Gastrocnemius medialis (tissue), 4 donors: ENCODE measurements around the gene WWOX. TPM values are rescaled to one million over a fixed set of nuclear protein-coding genes. Genes with fewer than 3 reads are reported as not detected.

Experiments
- ATAC-seq, 2 donors: fragments of 150-250 bp; one replicate each; pipeline ENCODE4 v1.9.1; 2016
- DNase-seq, 2 donors: peaks; one replicate each; pipeline ENCODE4 v3.0.0-alpha.2; 2019
- H3K27ac ChIP-seq, 4 donors: fragments of 200-600 bp; sonication (generic); 1 replicate in 1 of 4; 2 replicates in 3 of 4; pipeline ENCODE4 v1.5.1; 2016 to 2018; ENCODE audit warnings: mild to moderate bottlenecking in 2 of 4, moderate library complexity in 1 of 4
- H3K27me3 ChIP-seq, 3 donors: fragments of 200-600 bp; sonication (generic) in 2 of 3; 1 replicate in 1 of 3; 2 replicates in 2 of 3; pipeline versions ENCODE4 v1.5.1 to v1.6.0; 2016 to 2019; ENCODE audit warnings: mild to moderate bottlenecking in 1 of 3, moderate library complexity in 1 of 3
- H3K36me3 ChIP-seq, 2 donors: fragments of 200-600 bp; sonication (generic) in 1 of 2; one replicate each; pipeline ENCODE4 v1.5.1; 2017 to 2018
- H3K4me1 ChIP-seq, 2 donors: fragments of 200-600 bp; sonication (generic) in 1 of 2; one replicate each; pipeline ENCODE4 v1.5.1; 2016 to 2017; ENCODE audit warnings: mild to moderate bottlenecking in 2 of 2
- H3K4me3 ChIP-seq, 4 donors: fragments of 200-600 bp; sonication (generic) in 3 of 4; 1 replicate in 1 of 4; 2 replicates in 3 of 4; pipeline ENCODE4 v1.5.1; 2016 to 2019; ENCODE audit warnings: mild to moderate bottlenecking in 2 of 4
- H3K9me3 ChIP-seq, 3 donors: fragments of 200-600 bp; sonication (generic) in 2 of 3; 1 replicate in 1 of 3; 2 replicates in 2 of 3; pipeline ENCODE4 v1.5.1; 2016 to 2019
- POLR2A ChIP-seq, 2 donors: fragments of 450-650 bp; IDR thresholded peaks; one replicate each; pipeline ENCODE4 v1.6.1; 2017; ENCODE audit warnings: antibody characterized with exemption in 2 of 2, mild to moderate bottlenecking in 2 of 2, moderate library complexity in 2 of 2
- in situ Hi-C, 4 donors: fragments of 200-750 bp; cut with MboI; loops; one replicate each; pipeline versions ENCODE4 v1.15.0 to v1.8.0; 2017; ENCODE audit warnings: low sequenced_read_pairs in 4 of 4
- intact Hi-C: fragments of 100-400 bp; cut with DNase I; formaldehyde crosslinking; loops from one replicate; pipeline ENCODE4 v1.15.1; 2023; ENCODE audit warnings: low total_unique reads
- total RNA-seq, 4 donors: library from RNA; depleted of rRNA; stranded (reverse); fragments of >200 nt; gene quantifications; one replicate each; pipeline versions ENCODE4 v1.1.0 to v1.2.3, GENCODE V29; 2016
- TF ChIP-seq, protein P1 (sequence below), 5 experiments: fragments of 450-650 bp in 3 of 5; fragments of 200-600 bp in 2 of 5; sonication (generic) in 2 of 5; IDR thresholded peaks in 4 of 5; conservative IDR thresholded peaks in 1 of 5; 1 replicate in 4 of 5; 2 replicates in 1 of 5; pipeline ENCODE4 v1.5.1; 2016 to 2019; ENCODE audit warnings: antibody characterized with exemption in 5 of 5, mild to moderate bottlenecking in 3 of 5, moderate library complexity in 3 of 5

WWOX gene
- total RNA-seq, 4 donors from 2014 or later: 3.3 to 13.0 (median 6.0) TPM

DNA sequence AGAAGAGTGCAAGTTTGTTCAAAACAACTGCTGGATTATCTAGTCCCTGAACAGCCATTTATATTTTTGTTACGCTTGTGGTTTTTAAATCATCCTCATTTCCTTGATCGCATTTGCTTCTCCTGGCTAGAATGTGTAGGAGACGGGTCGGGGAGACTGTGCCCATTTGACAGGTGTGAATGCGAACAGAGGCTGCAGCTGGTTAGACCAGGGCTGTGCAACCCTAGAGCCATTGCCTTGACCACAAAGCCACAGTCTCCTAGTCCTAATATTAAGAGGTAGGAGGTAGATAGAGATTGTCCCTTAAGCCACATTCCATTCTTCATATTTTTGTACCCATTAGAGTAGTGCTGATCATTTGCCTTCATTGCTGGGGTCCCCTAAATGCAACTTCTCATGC, 639.1 kb downstream of the WWOX start:
- in situ Hi-C loops: no loop called here
- TF ChIP-seq POLR2A (IDR thresholded peaks at IDR 0.05): no peak
- TF ChIP-seq, protein P1, sequence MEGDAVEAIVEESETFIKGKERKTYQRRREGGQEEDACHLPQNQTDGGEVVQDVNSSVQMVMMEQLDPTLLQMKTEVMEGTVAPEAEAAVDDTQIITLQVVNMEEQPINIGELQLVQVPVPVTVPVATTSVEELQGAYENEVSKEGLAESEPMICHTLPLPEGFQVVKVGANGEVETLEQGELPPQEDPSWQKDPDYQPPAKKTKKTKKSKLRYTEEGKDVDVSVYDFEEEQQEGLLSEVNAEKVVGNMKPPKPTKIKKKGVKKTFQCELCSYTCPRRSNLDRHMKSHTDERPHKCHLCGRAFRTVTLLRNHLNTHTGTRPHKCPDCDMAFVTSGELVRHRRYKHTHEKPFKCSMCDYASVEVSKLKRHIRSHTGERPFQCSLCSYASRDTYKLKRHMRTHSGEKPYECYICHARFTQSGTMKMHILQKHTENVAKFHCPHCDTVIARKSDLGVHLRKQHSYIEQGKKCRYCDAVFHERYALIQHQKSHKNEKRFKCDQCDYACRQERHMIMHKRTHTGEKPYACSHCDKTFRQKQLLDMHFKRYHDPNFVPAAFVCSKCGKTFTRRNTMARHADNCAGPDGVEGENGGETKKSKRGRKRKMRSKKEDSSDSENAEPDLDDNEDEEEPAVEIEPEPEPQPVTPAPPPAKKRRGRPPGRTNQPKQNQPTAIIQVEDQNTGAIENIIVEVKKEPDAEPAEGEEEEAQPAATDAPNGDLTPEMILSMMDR (IDR thresholded peaks at IDR 0.05 in 4 of 5, conservative IDR thresholded peaks at IDR 0.05 in 1 of 5): no peak
- no peak for ATAC-seq
- H3K4me3 ChIP-seq: no peak overlapping the region
- no peaks in the 10 kb centered on the region for H3K9me3 ChIP-seq
- intact Hi-C loops: no loop called here
- no peaks in the 10 kb centered on the region for H3K27me3 ChIP-seq
- H3K4me1 ChIP-seq: no peaks in the 10 kb centered on the region
- DNase-seq: no peak
- no peak overlapping the region for H3K27ac ChIP-seq
- no peaks in the 10 kb centered on the region for H3K36me3 ChIP-seq

DNA sequence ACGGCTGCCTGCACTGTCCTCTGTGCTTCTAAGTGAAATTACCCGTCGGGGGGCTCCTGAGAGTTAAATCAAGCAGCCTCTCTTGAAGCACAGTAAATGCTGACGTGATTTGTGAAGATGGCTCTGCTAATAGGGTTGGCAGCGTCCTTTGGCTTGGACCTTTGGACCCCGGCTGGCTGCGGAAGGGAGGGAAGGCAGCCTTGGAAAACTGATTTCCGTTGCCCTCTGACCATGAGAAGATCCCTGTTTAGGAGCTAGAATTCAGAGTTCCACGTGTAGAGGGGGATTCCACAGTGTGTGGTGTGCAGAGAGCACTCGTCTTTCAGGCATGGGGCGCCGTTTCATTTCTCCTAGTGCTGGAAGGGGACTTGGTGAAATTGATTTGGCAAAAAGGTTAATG, 640.8 kb downstream of the WWOX start:
- intact Hi-C loops: no loop called here
- ATAC-seq: no peak
- no peak for TF ChIP-seq POLR2A (IDR thresholded peaks at IDR 0.05)
- TF ChIP-seq, protein P1 (IDR thresholded peaks at IDR 0.05 in 4 of 5, conservative IDR thresholded peaks at IDR 0.05 in 1 of 5): no peak
- in situ Hi-C loops: no loop called here
- Histone ChIP-seq H3K27me3 (no peaks in the 10 kb centered on the region), H3K4me3 (no peak overlapping the region), H3K4me1 (peaks cover 6 to 9% of the 10 kb centered on the region in 2 donors), H3K9me3 (no peaks in the 10 kb centered on the region), H3K27ac (no peak overlapping the region), H3K36me3 (no peaks in the 10 kb centered on the region)
- DNase-seq: no peak

DNA sequence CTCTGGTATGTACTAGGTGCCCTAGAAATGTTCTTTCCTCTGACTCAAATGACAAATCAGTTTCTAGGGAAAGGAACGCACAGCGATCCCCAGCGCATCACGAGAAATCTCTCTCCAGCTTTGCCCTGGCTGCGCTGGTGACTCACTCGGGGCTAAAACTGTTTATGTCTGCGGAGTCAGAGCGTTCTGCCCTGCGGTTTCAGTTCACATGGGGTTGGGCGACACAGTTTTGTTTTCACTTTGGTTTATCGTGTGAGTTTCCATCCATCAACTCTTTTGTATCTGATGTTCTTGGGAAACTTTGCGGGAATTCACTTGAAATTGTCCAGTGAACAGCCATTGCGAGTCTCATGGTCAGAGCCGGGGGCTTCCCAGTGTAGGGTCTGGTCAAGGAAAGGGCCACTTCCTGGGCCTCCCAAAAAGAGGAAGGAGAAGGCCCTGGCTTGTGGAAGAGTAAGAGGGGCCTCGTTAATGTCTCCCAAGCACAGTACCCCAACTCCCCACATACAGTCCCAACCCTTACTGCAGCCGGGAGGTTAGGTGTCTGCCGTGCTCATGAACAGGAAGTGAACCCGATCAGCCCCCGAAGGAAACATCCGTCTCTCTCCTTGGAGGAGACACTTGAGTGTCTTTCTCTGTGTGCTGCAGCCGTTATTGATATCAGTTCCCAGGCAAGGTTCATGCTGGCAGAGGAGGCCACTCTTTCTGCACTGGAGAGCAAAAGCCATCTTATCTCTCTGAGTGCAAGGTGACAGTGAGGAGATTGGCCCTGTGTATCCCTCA, 643.2 kb downstream of the WWOX start:
- H3K36me3 ChIP-seq: no peaks in the 10 kb centered on the region
- no peak overlapping the region for H3K27ac ChIP-seq
- no peaks in the 10 kb centered on the region for H3K27me3 ChIP-seq
- ATAC-seq (no peak), DNase-seq (no peak)
- TF ChIP-seq, protein P1 (IDR thresholded peaks at IDR 0.05 in 4 of 5, conservative IDR thresholded peaks at IDR 0.05 in 1 of 5): no peak
- TF ChIP-seq POLR2A (IDR thresholded peaks at IDR 0.05): no peak
- intact Hi-C loops: no loop called here
- peaks cover 9 to 13% of the 10 kb centered on the region in 2 donors for H3K4me1 ChIP-seq
- no peaks in the 10 kb centered on the region for H3K9me3 ChIP-seq
- no peak overlapping the region for H3K4me3 ChIP-seq
- in situ Hi-C loops: no loop called here

DNA sequence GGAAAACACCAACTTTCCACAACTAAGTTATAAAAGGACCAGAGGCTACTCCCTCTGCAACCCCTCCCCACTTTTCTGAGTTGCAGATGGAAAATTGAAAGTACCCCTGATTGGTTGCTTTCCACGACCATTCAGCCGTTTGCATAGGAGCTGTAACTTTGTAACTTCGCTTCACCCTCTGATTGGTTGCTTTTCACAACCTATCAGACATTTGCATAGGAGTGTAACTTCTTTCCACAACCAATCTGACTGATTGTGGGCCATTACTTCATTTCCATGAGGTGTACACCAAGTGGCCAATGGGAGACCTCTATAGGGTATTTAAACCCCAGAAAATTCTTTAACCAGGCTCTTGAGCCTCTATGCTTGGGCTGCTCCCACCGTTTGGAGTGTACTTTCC, 644.1 kb downstream of the WWOX start:
- intact Hi-C loops (no loop called here), in situ Hi-C loops (no loop called here)
- no peaks in the 10 kb centered on the region for H3K27me3 ChIP-seq
- TF ChIP-seq, protein P1 (IDR thresholded peaks at IDR 0.05 in 4 of 5, conservative IDR thresholded peaks at IDR 0.05 in 1 of 5): no peak
- TF ChIP-seq POLR2A (IDR thresholded peaks at IDR 0.05): no peak
- H3K4me3 ChIP-seq: no peak overlapping the region
- no peaks in the 10 kb centered on the region for H3K36me3 ChIP-seq
- DNase-seq: no peak
- no peak overlapping the region for H3K27ac ChIP-seq
- no peaks in the 10 kb centered on the region for H3K9me3 ChIP-seq
- peaks cover 9 to 16% of the 10 kb centered on the region in 2 donors for H3K4me1 ChIP-seq
- no peak for ATAC-seq
